GM12874 (cell line): ENCODE results near the gene AKR1C3.

Experiments
- TF ChIP-seq, protein P1 (sequence below): IDR thresholded peaks from 2 replicates; pipeline ENCODE4 v1.5.1; 2011; ENCODE audit warnings: low read depth, mild to moderate bottlenecking, control low read depth, low read length, moderate library complexity; ENCODE audit not compliant: insufficient read depth

Gene AKR1C3

DNA sequence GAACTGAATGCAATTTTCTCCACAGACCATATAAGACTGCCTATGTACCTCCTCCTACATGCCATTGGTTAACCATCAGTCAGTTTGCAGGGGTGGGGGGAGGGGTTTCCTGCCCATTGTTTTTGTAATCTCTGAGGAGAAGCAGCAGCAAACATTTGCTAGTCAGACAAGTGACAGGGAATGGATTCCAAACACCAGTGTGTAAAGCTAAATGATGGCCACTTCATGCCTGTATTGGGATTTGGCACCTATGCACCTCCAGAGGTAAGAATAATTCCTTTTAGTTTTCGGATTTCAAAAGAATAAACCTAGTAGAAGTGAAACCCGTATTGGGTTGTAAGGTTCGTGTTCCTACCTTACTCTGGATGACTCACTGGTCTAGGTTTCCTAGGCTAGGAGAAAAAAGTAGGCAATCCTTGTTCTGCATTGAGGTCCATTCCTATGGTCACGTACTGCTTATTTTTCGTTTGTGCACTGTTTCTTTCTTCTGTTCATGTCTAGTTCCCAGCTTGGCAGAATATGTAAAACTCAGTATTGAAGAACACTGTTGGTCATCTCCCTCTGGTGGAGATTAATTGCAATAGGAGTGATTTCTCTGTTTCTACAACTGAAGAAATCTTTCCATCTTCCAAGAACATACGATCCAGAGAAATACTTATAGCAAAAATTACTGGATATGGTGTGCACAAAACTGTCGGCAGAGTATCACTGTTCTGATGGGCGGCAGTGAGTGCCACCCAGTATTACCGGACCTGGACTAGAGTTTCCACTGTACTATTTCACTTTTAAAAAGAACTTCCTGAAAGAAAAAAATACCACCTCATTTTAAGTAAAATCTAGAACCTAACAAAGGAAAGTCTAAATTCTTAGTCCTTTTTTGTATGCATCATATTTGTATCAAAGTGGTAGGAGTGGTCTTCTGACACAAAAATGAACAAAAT is at the start of gene AKR1C3:
AKR1C3 (plus strand) TSS at position 150 of the 941 bp plus-strand sequence; CDS start at position 181, 31 bp downstream.
- TF ChIP-seq, protein P1, sequence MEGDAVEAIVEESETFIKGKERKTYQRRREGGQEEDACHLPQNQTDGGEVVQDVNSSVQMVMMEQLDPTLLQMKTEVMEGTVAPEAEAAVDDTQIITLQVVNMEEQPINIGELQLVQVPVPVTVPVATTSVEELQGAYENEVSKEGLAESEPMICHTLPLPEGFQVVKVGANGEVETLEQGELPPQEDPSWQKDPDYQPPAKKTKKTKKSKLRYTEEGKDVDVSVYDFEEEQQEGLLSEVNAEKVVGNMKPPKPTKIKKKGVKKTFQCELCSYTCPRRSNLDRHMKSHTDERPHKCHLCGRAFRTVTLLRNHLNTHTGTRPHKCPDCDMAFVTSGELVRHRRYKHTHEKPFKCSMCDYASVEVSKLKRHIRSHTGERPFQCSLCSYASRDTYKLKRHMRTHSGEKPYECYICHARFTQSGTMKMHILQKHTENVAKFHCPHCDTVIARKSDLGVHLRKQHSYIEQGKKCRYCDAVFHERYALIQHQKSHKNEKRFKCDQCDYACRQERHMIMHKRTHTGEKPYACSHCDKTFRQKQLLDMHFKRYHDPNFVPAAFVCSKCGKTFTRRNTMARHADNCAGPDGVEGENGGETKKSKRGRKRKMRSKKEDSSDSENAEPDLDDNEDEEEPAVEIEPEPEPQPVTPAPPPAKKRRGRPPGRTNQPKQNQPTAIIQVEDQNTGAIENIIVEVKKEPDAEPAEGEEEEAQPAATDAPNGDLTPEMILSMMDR = no peak

DNA sequence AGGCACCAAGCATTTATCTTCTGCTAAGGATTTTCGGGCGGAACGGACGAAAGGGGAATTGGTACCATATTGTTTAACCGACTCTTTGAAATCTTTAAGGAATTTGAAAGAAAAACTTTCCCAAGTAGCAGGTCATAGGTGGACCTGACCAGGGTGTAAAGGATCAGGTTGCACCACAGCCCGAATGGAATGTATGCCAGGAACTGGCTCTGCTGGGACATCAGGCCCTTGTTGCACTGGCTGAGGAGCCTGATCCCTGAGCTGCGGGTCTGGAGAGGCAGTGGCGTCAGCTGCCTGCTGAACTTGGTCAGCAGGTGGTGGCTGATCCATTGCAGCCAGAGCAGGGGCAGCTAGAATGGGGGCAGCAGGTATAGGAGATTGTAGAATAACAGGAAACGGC is 49.1 kb upstream of the AKR1C3 start:
- TF ChIP-seq, protein P1 = no peak

DNA sequence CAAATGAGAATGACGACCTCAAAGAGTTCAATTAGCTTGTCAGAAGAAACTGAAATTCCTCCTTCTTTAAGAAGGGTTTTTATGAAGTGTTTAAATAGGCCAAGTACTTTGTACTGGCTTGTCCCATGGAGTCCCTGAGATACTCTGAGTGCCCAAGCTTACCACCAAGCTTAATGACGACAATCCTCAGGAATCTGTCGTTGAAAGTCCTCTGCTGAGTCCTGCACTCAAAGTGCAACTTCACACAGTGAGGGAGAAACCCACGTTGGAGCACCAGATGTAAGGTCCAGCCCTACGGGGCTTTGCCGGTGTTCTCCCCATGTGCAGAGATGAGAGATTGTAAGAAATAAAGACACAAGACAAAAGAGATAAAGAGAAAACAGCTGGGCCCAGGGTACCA is 47.8 kb upstream of the AKR1C3 start:
- TF ChIP-seq, protein P1 = no peak

DNA sequence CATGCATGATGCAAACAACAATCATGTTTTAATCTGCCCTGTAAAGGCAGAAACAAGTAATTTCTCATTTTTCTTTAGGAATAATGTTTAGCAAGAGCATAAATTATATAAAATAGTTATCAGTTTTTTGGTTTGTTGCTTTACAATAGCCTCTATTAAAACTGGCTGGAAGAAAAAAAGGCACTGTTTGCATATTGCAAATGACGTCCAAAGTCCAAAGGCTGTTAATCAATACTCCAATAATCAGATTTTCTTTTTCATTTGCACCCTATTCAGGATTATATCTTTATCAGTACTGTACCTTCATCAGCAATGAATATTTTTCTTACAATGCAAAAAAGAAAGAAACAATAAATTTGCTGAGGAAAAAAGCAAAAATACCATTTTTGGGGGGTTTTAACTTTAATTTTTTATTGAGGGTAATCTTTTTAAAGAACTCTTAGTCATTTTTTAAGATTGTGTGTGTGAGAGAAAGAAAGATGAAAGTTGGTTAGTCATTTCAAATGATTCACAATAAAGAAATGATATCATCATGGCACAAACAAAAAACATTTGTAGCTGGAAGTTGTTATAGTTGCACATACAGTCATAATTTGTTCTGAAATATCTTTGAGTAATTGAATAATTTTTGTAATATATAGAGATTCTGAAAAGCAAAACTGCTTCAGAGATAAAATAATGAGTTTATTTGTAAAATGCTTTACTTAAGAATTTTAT is 46.1 kb upstream of the AKR1C3 start:
- TF ChIP-seq, protein P1 = no peak

DNA sequence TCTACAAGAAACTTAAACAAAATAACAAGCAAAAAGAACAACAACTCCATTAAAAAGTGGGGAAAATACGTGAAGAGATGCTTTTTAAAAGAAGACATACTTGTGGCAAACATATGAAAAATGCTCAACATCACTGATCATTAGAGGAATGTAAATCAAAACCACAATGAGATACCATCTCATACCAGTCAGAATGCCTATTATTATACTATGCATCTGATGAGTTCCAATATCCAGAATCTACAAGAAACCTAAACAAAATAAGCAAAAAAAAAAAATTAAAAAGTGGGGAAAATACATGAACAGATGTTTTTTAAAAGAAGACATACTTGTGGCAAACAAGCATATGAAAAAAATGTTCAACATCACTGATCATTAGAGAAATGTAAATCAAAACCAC is 29.6 kb upstream of the AKR1C3 start:
- TF ChIP-seq, protein P1 = no peak

DNA sequence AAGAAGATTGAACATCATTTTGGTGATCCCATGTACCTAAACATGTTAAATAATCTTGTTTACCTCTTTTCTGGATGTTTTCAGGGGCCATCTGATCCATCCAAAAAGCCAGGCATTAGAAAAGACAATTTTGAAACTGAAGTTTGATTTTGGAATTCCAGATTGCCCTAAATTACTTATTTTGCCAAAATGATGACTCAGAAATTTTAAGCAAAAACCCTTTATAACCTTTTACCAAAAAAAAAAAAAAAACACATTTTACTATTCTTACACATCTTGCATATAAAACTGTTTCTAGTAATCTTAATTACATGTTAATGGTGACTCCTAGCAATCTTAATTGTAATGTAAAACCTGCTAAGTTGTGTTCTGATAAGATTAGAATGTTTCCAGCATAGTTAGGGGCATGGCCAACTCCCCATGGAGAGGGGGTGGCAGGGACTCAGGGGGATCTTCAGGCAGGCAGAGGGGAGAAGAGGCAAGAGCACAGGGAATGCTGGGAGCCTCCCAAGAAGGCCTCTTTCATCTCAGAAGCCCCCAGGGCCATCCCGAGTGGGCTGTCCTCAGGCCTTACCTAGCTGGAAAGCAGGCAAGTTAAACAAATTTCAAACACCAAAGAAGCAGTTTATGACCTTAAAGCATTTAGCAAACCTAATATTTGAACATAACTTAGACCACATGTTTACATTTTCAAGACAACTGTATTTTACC is 25.8 kb upstream of the AKR1C3 start:
- TF ChIP-seq, protein P1 = no peak

DNA sequence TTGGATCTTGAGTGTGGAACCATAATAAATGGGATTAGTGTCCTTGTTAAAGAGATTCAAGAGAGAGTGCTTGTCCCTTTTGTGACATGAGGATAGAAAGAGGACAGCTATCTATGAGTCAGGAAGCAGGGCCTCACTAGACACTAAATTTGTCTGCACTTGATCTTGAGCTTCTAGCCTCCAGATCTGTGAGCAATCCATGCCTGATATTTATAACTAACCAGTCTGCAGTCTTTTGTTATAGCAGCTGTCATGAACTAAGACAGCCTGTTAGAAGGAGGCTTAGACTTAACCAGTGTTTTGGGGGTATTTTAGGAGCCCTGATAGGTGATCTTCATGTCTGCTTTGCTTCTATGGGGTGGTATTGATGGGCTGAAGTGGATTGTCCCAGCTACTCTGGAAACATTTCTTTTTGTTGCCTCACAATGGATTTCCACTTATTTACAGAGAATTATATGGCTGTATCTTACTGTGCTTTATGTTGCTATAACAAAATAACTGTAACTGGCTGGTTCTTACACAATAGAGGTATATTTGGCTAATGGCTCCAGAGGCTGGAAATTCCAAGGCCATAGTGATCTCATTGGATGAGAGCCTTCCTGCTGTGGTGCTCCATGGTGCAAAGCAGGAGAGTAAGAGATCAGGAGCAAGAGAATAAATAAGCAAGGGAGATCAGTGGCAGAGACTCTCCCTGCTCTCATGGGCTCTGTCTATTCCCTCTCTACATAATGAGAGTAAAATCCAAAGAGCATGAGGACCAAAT is 23.4 kb upstream of the AKR1C3 start:
- TF ChIP-seq, protein P1 = no peak
